Left lung (tissue), 10 donors: ENCODE data around the gene RNF144A. TPM values are rescaled to one million over a fixed set of nuclear protein-coding genes. Genes with fewer than 3 reads are reported as not detected.

Experiments used
- ATAC-seq: fragments of 200-7000 bp; cut with Tn5 transposase; one replicate; pipeline ENCODE4 v1.9.1; 2020; ENCODE audit warnings: moderate library complexity
- DNase-seq, 4 donors: peaks; one replicate each; pipeline ENCODE4 v3.0.0-alpha.2; 2013 to 2020
- H3K27ac ChIP-seq, 2 donors: fragments of 200-600 bp; sonication (generic) in 1 of 2; one replicate each; pipeline versions ENCODE4 v1.5.0 to v1.8.0; 2020 to 2021
- H3K27me3 ChIP-seq, 2 donors: fragments of 200-600 bp; sonication (generic) in 1 of 2; one replicate each; pipeline versions ENCODE4 v1.5.0 to v1.8.0; 2020 to 2021
- H3K36me3 ChIP-seq, 2 donors: fragments of 200-600 bp; sonication (generic) in 1 of 2; one replicate each; pipeline versions ENCODE4 v1.5.0 to v1.8.0; 2020 to 2021
- H3K4me1 ChIP-seq, 2 donors: fragments of 200-600 bp; one replicate each; pipeline ENCODE4 v1.8.0; 2021
- H3K4me3 ChIP-seq, 2 donors: fragments of 200-600 bp; sonication (generic) in 1 of 2; one replicate each; pipeline versions ENCODE4 v1.5.0 to v1.8.0; 2020 to 2021; ENCODE audit warnings: mild to moderate bottlenecking in 1 of 2
- H3K9me3 ChIP-seq, 2 donors: fragments of 200-600 bp; sonication (generic) in 1 of 2; one replicate each; pipeline versions ENCODE4 v1.5.0 to v1.8.0; 2020 to 2021
- intact Hi-C, 2 donors: fragments of 100-400 bp; cut with DNase I; formaldehyde crosslinking; loops; one replicate each; pipeline versions ENCODE4 v1.11.2 to v1.14.2; 2022
- polyA plus RNA-seq, 6 donors: library from polyadenylated mRNA; unstranded; fragments of 120-200 nt; gene quantifications; one replicate each; pipeline ENCODE4 v1.2.1, GENCODE V29; 2013; ENCODE audit not compliant: insufficient read length in 6 of 6
- total RNA-seq, 2 donors: library from RNA; stranded (reverse); fragmentation: NEBNext Ultra II Directional; extraction: Animal tissue kit (Norgen Biotek cat#: 25700); gene quantifications; one replicate each; pipeline ENCODE4 v1.2.1, GENCODE V29; 2021
- TF ChIP-seq, protein P1 (sequence below), 2 donors: fragments of 200-600 bp; sonication (generic) in 1 of 2; IDR thresholded peaks; one replicate each; pipeline versions ENCODE4 v1.5.0 to v1.8.0; 2021; ENCODE audit warnings: antibody characterized with exemption in 2 of 2
- donor health status: DM: no; HTN: yes; CAD: no.
- donor health status: DM: no; HTN: no; CAD: no.

Gene RNF144A
- total and polyA plus RNA-seq, 8 donors, result 9.9 to 36.5 (median 30.7) TPM

- Histone ChIP-seq H3K36me3 (no peaks in the 10 kb centered on the region), H3K27me3 (no peaks in the 10 kb centered on the region), H3K4me1 (peaks cover 0 to 30% of the 10 kb centered on the region in 2 donors), H3K4me3 (no peak overlapping the region), H3K27ac (no peak overlapping the region), H3K9me3 (no peaks in the 10 kb centered on the region)
- ATAC-seq (peak; percentile 73), DNase-seq (no peak)
- intact Hi-C loops, result no loop called here
- TF ChIP-seq, protein P1, sequence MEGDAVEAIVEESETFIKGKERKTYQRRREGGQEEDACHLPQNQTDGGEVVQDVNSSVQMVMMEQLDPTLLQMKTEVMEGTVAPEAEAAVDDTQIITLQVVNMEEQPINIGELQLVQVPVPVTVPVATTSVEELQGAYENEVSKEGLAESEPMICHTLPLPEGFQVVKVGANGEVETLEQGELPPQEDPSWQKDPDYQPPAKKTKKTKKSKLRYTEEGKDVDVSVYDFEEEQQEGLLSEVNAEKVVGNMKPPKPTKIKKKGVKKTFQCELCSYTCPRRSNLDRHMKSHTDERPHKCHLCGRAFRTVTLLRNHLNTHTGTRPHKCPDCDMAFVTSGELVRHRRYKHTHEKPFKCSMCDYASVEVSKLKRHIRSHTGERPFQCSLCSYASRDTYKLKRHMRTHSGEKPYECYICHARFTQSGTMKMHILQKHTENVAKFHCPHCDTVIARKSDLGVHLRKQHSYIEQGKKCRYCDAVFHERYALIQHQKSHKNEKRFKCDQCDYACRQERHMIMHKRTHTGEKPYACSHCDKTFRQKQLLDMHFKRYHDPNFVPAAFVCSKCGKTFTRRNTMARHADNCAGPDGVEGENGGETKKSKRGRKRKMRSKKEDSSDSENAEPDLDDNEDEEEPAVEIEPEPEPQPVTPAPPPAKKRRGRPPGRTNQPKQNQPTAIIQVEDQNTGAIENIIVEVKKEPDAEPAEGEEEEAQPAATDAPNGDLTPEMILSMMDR (IDR thresholded peaks at IDR 0.05), result no peak
These were observed 40.0 kb downstream of the RNF144A start for GRCh38 chr2:6957031-6957714.

GRCh38 chr2:6957910-6958615 lies 40.9 kb downstream of the RNF144A start:
- TF ChIP-seq, protein P1 (IDR thresholded peaks at IDR 0.05), result no peak
- H3K9me3 ChIP-seq, result no peaks in the 10 kb centered on the region
- DNase-seq (no peak), ATAC-seq (no peak)
- H3K4me3 ChIP-seq, result no peak overlapping the region
- H3K27me3 ChIP-seq, result no peaks in the 10 kb centered on the region
- no peak overlapping the region for H3K27ac ChIP-seq
- intact Hi-C loops, result no loop called here
- H3K4me1 ChIP-seq, result peaks cover 0 to 30% of the 10 kb centered on the region in 2 donors
- H3K36me3 ChIP-seq, result no peaks in the 10 kb centered on the region

- Histone ChIP-seq H3K36me3 (no peaks in the 10 kb centered on the region), H3K9me3 (no peaks in the 10 kb centered on the region), H3K4me3 (no peak overlapping the region), H3K27ac (no peak overlapping the region), H3K4me1 (peaks cover 0 to 30% of the 10 kb centered on the region in 2 donors), H3K27me3 (no peaks in the 10 kb centered on the region)
- intact Hi-C loops, result no loop called here
- TF ChIP-seq, protein P1 (IDR thresholded peaks at IDR 0.05), result no peak
- ATAC-seq (no peak), DNase-seq (no peak)
These were observed 41.5 kb downstream of the RNF144A start for GRCh38 chr2:6958616-6959235.

GRCh38 chr2:6959751-6960150 lies 42.5 kb downstream of the RNF144A start:
- peaks cover 0 to 30% of the 10 kb centered on the region in 2 donors for H3K4me1 ChIP-seq
- no peak for DNase-seq
- TF ChIP-seq, protein P1 (IDR thresholded peaks at IDR 0.05), result no peak
- intact Hi-C loops, result no loop called here
- H3K27ac ChIP-seq, result no peak overlapping the region
- no peaks in the 10 kb centered on the region for H3K9me3 ChIP-seq
- H3K4me3 ChIP-seq, result no peak overlapping the region
- ATAC-seq, result no peak
- H3K27me3 ChIP-seq, result no peaks in the 10 kb centered on the region
- no peaks in the 10 kb centered on the region for H3K36me3 ChIP-seq

DNA sequence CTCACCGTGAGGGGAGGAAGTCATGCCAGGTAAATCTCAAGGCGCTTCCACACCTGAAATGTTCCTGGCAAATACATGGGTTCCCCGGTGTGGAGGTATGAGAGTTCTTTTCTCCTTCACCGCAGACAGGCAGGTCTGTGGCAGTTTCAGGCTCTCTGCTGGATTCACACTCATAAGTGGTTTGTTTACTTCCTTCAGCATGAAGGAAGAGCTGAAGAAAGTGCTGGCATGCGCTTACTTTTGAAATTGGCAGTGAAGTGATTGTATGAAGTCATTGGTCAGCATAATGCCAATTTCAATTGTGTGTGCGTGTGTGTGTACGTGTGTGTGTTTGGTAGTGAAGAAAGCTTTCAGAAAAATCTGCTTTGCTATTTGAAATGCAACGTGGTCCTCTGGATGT lies 43.4 kb downstream of the RNF144A start:
- Histone ChIP-seq H3K9me3 (no peaks in the 10 kb centered on the region), H3K4me1 (peaks cover 0 to 26% of the 10 kb centered on the region in 2 donors), H3K4me3 (no peak overlapping the region), H3K36me3 (no peaks in the 10 kb centered on the region), H3K27ac (peak overlapping the region in 1 of 2 donors; percentile 44), H3K27me3 (no peaks in the 10 kb centered on the region)
- intact Hi-C loops, result no loop called here
- peak; percentile 71 for ATAC-seq
- peak in 2 of 4 donors; percentile 59 to 79 for DNase-seq
- TF ChIP-seq, protein P1 (IDR thresholded peaks at IDR 0.05), result no peak
